K562 (cell line): ENCODE data around the gene FAM78A. TPM values are rescaled to one million over a fixed set of nuclear protein-coding genes. Genes with fewer than 3 reads are reported as not detected.

Source experiments
- ATAC-seq: fragments of 200-7000 bp; cut with Tn5 transposase; 3 replicates; pipeline ENCODE4 v1.9.1; 2020; ENCODE audit warnings: moderate library complexity
- BruUV-seq: library from RNA; stranded (reverse); fragments of 400-500 nt; replicated peaks from 2 replicates; lab custom pipeline; 2021; lab: Mats Ljungman, UMichigan
- CTCF ChIA-PET: fragments of 300-600 bp; formaldehyde crosslinking; extraction: SDS; loops from one replicate; lab custom pipeline; 2021; ENCODE audit warnings: low intra/inter-chr PET ratio; lab: Yijun Ruan, JAX
- POLR2A ChIA-PET: fragments of 300-600, 350-650 bp; sonication (Branson Sonifier 250); formaldehyde crosslinking; extraction: SDS; loops from one replicate; lab custom pipeline; 2021; ENCODE audit warnings: antibody characterized with exemption, inconsistent platforms; lab: Yijun Ruan, JAX
- DNase-seq, 4 experiments: peaks; one replicate each; pipeline versions ENCODE4 v3.0.0 to v3.0.0-alpha.2; 2011 to 2018; ENCODE audit warnings: low spot score in 3 of 4, mixed read lengths in 3 of 4; ENCODE audit errors: extremely low read depth in 1 of 4
- FAIRE-seq: peaks from 2 replicates; lab custom pipeline; 2011; peaks lifted over from hg19 to GRCh38; lab: Jason Lieb, UNC
- H2AFZ ChIP-seq: 2 replicates; pipeline ENCODE4 v1.6.0; 2011; ENCODE audit warnings: low read depth, low read length, control low read depth, inconsistent platforms
- H3K27ac ChIP-seq: fragments of 200-600 bp; 3 replicates; pipeline ENCODE4 v1.8.0; 2011; ENCODE audit warnings: low read depth, mild to moderate bottlenecking, control low read depth, inconsistent platforms, low read length, moderate library complexity, mixed read lengths; ENCODE audit errors: extremely low read depth
- H3K27me3 ChIP-seq, 2 experiments: fragments of 300-600 bp in 1 of 2; 2 replicates in 1 of 2; 3 replicates in 1 of 2; pipeline versions ENCODE4 v1.6.0 to v1.8.0; 2011; ENCODE audit warnings: inconsistent platforms in 2 of 2, low read length in 2 of 2, mild to moderate bottlenecking in 1 of 2, mixed read lengths in 1 of 2, moderate library complexity in 1 of 2; ENCODE audit not compliant: control insufficient read depth in 2 of 2, insufficient read depth in 2 of 2
- H3K36me3 ChIP-seq: fragments of 300-600 bp; 3 replicates; pipeline ENCODE4 v1.8.0; 2011; ENCODE audit warnings: mild to moderate bottlenecking, low read length, inconsistent platforms; ENCODE audit not compliant: control insufficient read depth, insufficient read depth
- H3K4me1 ChIP-seq, 2 experiments: fragments of 200-600 bp in 1 of 2; replicated peaks in 1 of 2; 2 replicates in 1 of 2; 3 replicates in 1 of 2; pipeline versions ENCODE4 v1.5.1 to v1.8.0; 2011; ENCODE audit warnings: inconsistent platforms in 2 of 2, low read length in 2 of 2, mild to moderate bottlenecking in 1 of 2, mixed read lengths in 1 of 2, moderate library complexity in 1 of 2; ENCODE audit not compliant: control insufficient read depth in 2 of 2, insufficient read depth in 2 of 2
- H3K4me2 ChIP-seq: 2 replicates; pipeline ENCODE4 v1.6.1; 2011; ENCODE audit warnings: low read length, control low read depth, inconsistent platforms, mixed read lengths; ENCODE audit not compliant: insufficient read depth
- H3K4me3 ChIP-seq: fragments of 200-600 bp; sonication (generic), shearing (Covaris generic); 2 replicates; pipeline ENCODE4 v1.5.1; 2016; ENCODE audit warnings: control low read depth, inconsistent platforms
- H3K79me2 ChIP-seq: fragments of 200-600 bp; 3 replicates; pipeline ENCODE4 v1.8.0; 2011; ENCODE audit warnings: low read length, inconsistent platforms; ENCODE audit not compliant: control insufficient read depth, insufficient read depth
- H3K9ac ChIP-seq, 2 experiments: 2 replicates each; pipeline versions ENCODE4 v1.6.0 to v1.6.1; 2011; ENCODE audit warnings: low read depth in 2 of 2, low read length in 2 of 2, control low read depth in 1 of 2, inconsistent platforms in 1 of 2, mild to moderate bottlenecking in 1 of 2, mixed read lengths in 1 of 2; ENCODE audit not compliant: insufficient read depth in 1 of 2
- H3K9me1 ChIP-seq: one replicate; pipeline ENCODE4 v1.6.0; 2011; ENCODE audit warnings: inconsistent platforms, mild to moderate bottlenecking, low read length, moderate library complexity; ENCODE audit not compliant: control insufficient read depth, insufficient read depth
- H3K9me3 ChIP-seq: replicated peaks from 2 replicates; pipeline ENCODE4 v1.5.1; 2011; ENCODE audit warnings: low read depth, low read length, inconsistent platforms; ENCODE audit not compliant: control insufficient read depth, insufficient read depth
- H4K20me1 ChIP-seq: replicated peaks from 2 replicates; pipeline ENCODE4 v1.6.1; 2011; ENCODE audit warnings: low read length, inconsistent platforms, mixed read lengths; ENCODE audit not compliant: control insufficient read depth, insufficient read depth
- BCL6 ChIP-seq: fragments of 250-450 bp; sonication (Bioruptor Pico); IDR thresholded peaks from 2 replicates; pipeline ENCODE4 v1.4.0; 2020
- BCOR ChIP-seq: fragments of 450-650 bp; IDR thresholded peaks from 2 replicates; pipeline ENCODE4 v1.6.1; 2016
- ZNF121 ChIP-seq: sonication (generic); formaldehyde crosslinking; conservative IDR thresholded peaks from 2 replicates; pipeline ENCODE4 v1.8.0; 2022; ENCODE audit warnings: missing genetic modification reagents
- ZNF384 ChIP-seq: IDR thresholded peaks from 2 replicates; pipeline ENCODE4 v1.6.1; 2012; ENCODE audit warnings: low read depth, low read length, improper control_type of control experiment
- in situ Hi-C: fragments of 300-500 bp; cut with MboI; formaldehyde crosslinking; loops from 4 replicates; pipeline ENCODE4 v1.15.0; 2018; ENCODE audit warnings: inconsistent platforms, mixed read lengths
- intact Hi-C: fragments of 100-400 bp; cut with micrococcal nuclease; formaldehyde crosslinking; loops from 2 replicates; pipeline ENCODE4 v1.14.2; 2022
- polyA plus RNA-seq, 8 experiments: library from polyadenylated mRNA; depleted of rRNA in 4 of 8; stranded (reverse) in 5 of 8; unstranded in 3 of 8; fragments of >200 nt; fragmentation: Nextera tagmentation in 2 of 8; fragmentation: Illumina TruSeq in 1 of 8; extraction: Ambion mirVana in 2 of 8; extraction: Trizol in 1 of 8; gene quantifications; 2 replicates each; pipeline versions ENCODE4 v1.2.1 to v1.2.3, GENCODE V29; 2011 to 2014; ENCODE audit warnings: inconsistent platforms in 1 of 8, missing spikeins in 1 of 8
- total RNA-seq, 7 experiments: library from RNA; depleted of rRNA in 6 of 7; stranded (reverse); fragments of >200 nt in 6 of 7; fragmentation: Illumina TruSeq in 2 of 7; extraction: Trizol in 2 of 7; gene quantifications; 2 replicates each; pipeline versions ENCODE4 v1.2.1 to v1.2.3, GENCODE V29; 2011 to 2021; ENCODE audit warnings: low replicate concordance in 1 of 7
- TF ChIP-seq, protein P1 (sequence below), 3 experiments: IDR thresholded peaks in 2 of 3; conservative IDR thresholded peaks in 1 of 3; 2 replicates each; pipeline ENCODE4 v1.5.1; 2011 to 2012; ENCODE audit warnings: low read length in 3 of 3, mild to moderate bottlenecking in 3 of 3, control low read depth in 2 of 3, improper control_type of control experiment in 1 of 3, inconsistent platforms in 1 of 3, low read depth in 1 of 3, mixed read lengths in 1 of 3, moderate library complexity in 1 of 3; ENCODE audit not compliant: insufficient read depth in 2 of 3

Gene FAM78A
- total and polyA plus RNA-seq, 9 of the 15 experiments (the other 6 are each of a cell fraction or from before 2014, with no cell fraction given): 0.56 to 103 (median 55.2) TPM

DNA sequence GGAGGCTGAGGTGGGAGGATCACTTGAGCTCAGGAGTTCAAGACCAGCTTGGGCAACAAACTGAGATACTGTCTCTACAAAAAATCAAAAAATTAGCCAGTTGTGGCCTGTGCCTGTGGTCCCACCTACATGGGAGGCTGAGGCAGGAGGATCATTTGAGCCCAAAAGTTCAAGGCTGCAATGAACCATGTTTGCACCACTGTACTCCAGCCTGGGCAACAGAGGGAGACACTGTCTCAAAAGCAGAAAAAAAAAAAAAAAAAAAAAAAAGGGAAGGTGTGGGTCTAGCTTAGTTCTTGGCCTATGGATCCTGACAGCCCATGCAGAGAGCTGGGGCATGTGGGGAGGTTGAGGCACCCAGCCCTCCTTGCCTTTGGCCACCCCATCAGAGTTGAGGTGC lies 24.1 kb upstream of the FAM78A start:
- no TSS peak for BruUV-seq

More for the DNA sequence above, 24.1 kb upstream of the FAM78A start:
- Histone ChIP-seq H3K4me1 (peaks cover 23 to 63% of the 10 kb centered on the region in 2 experiments), H3K36me3 (no peaks in the 10 kb centered on the region)
- ATAC-seq (no peak), FAIRE-seq (no peak)
- in situ Hi-C loops: loop anchor here (25.0 kb wide), 1 partner anchor 588 kb away; no protein-coding TSS in a partner anchor
- TF ChIP-seq ZNF121 (CRISPR knock-in tag) (0 out of 2 replicates have a peak, but pooled peaks have one; percentile 18), ZNF384 (peak; percentile 88), BCOR (peak; percentile 38), BCL6 (no peak)
- TF ChIP-seq, protein P1, sequence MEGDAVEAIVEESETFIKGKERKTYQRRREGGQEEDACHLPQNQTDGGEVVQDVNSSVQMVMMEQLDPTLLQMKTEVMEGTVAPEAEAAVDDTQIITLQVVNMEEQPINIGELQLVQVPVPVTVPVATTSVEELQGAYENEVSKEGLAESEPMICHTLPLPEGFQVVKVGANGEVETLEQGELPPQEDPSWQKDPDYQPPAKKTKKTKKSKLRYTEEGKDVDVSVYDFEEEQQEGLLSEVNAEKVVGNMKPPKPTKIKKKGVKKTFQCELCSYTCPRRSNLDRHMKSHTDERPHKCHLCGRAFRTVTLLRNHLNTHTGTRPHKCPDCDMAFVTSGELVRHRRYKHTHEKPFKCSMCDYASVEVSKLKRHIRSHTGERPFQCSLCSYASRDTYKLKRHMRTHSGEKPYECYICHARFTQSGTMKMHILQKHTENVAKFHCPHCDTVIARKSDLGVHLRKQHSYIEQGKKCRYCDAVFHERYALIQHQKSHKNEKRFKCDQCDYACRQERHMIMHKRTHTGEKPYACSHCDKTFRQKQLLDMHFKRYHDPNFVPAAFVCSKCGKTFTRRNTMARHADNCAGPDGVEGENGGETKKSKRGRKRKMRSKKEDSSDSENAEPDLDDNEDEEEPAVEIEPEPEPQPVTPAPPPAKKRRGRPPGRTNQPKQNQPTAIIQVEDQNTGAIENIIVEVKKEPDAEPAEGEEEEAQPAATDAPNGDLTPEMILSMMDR (IDR thresholded peaks at IDR 0.05 in 2 of 3, conservative IDR thresholded peaks at IDR 0.05 in 1 of 3; ENCODE audit: insufficient read depth in 2 of 3, low read depth in 1 of 3, low read length in 3 of 3): peak in 1 of 3 experiments; percentile 15; a peak in 1 of 6 replicates
- TF ChIP-seq, all 486 proteins: peak for 4
- Histone ChIP-seq H3K9me3 (no peaks in the 10 kb centered on the region), H3K4me3 (no peak overlapping the region), H3K9ac (no peak overlapping the region), H3K79me2 (no peaks in the 10 kb centered on the region), H2AFZ (no peak overlapping the region), H3K27me3 (no peaks in the 10 kb centered on the region), H3K9me1 (peaks cover 4% of the 10 kb centered on the region), H3K27ac (no peak overlapping the region), H4K20me1 (no peaks in the 10 kb centered on the region), H3K4me2 (no peak overlapping the region)
- POLR2A ChIA-PET: interaction anchor here (0.6 to 1.2 kb wide), 2 partner anchors 9 to 88 kb away, joined by 3 to 4 read pairs; no protein-coding TSS in a partner anchor
- CTCF ChIA-PET: interaction anchor here (0.6 kb wide), 1 partner anchor 20 kb away, joined by 5 read pairs; no protein-coding TSS in a partner anchor
- DNase-seq: no peak
- intact Hi-C loops: loop anchor here (10.0 kb wide), 1 partner anchor 1064 kb away; no protein-coding TSS in a partner anchor
